Keratinocyte (primary cell): Measurements from ENCODE around the gene HIF1A. TPM values are rescaled to one million over a fixed set of nuclear protein-coding genes. Genes with fewer than 3 reads are reported as not detected.
A peak's percentile ranks its signal among the peaks of the same experiment; 100 is the strongest.

Experiments used
- DNase-seq: peaks from one replicate; pipeline ENCODE4 v3.0.0-alpha.2; 2011; ENCODE audit warnings: low read depth, missing footprints, low spot score
- FAIRE-seq: peaks from 2 replicates; lab custom pipeline; 2011; peaks lifted over from hg19 to GRCh38; lab: Jason Lieb, UNC
- H2AFZ ChIP-seq: 2 replicates; pipeline ENCODE4 v1.6.0; 2012; ENCODE audit warnings: low read length, control low read depth, inconsistent platforms; ENCODE audit not compliant: control insufficient read depth
- H3K27ac ChIP-seq: 2 replicates; pipeline ENCODE4 v1.5.1; 2011; ENCODE audit warnings: low read length; ENCODE audit not compliant: control insufficient read depth, insufficient read depth
- H3K27me3 ChIP-seq: 3 replicates; pipeline ENCODE4 v1.6.0; 2011; ENCODE audit warnings: low read length; ENCODE audit not compliant: control insufficient read depth, insufficient read depth; ENCODE audit errors: extremely low read depth
- H3K36me3 ChIP-seq, 2 experiments: 2 replicates in 1 of 2; 3 replicates in 1 of 2; pipeline ENCODE4 v1.5.1; 2011; ENCODE audit warnings: low read length in 2 of 2, mild to moderate bottlenecking in 1 of 2; ENCODE audit not compliant: control insufficient read depth in 2 of 2, insufficient read depth in 2 of 2; ENCODE audit errors: extremely low read depth in 1 of 2
- H3K4me1 ChIP-seq: 3 replicates; pipeline ENCODE4 v1.5.1; 2011; ENCODE audit warnings: low read length; ENCODE audit not compliant: control insufficient read depth, insufficient read depth; ENCODE audit errors: extremely low read depth
- H3K4me2 ChIP-seq: 3 replicates; pipeline ENCODE4 v1.6.0; 2011; ENCODE audit warnings: low read depth, low read length; ENCODE audit not compliant: control insufficient read depth, insufficient read depth; ENCODE audit errors: extremely low read depth
- H3K4me3 ChIP-seq, 3 experiments: fragments of 200-600 bp in 1 of 3; sonication (generic) in 1 of 3; 2 replicates in 2 of 3; 3 replicates in 1 of 3; pipeline ENCODE4 v1.5.1; 2011 to 2016; ENCODE audit warnings: low read length in 3 of 3, mild to moderate bottlenecking in 3 of 3, control low read depth in 2 of 3, inconsistent platforms in 1 of 3, low read depth in 1 of 3, mixed read lengths in 1 of 3, mixed run types in 1 of 3, moderate library complexity in 1 of 3; ENCODE audit not compliant: control insufficient read depth in 2 of 3, insufficient read depth in 2 of 3; ENCODE audit errors: extremely low read depth in 1 of 3
- H3K79me2 ChIP-seq: 2 replicates; pipeline ENCODE4 v1.6.0; 2012; ENCODE audit warnings: low read length; ENCODE audit not compliant: control insufficient read depth, insufficient read depth
- H3K9ac ChIP-seq: 3 replicates; pipeline ENCODE4 v1.6.0; 2011; ENCODE audit warnings: low read length; ENCODE audit not compliant: control insufficient read depth, insufficient read depth; ENCODE audit errors: extremely low read depth
- H3K9me1 ChIP-seq: 3 replicates; pipeline ENCODE4 v1.6.0; 2011; ENCODE audit warnings: low read length; ENCODE audit not compliant: control insufficient read depth, insufficient read depth; ENCODE audit errors: extremely low read depth
- H3K9me3 ChIP-seq: 2 replicates; pipeline ENCODE4 v1.5.1; 2012; ENCODE audit warnings: low read depth, low read length; ENCODE audit not compliant: control insufficient read depth
- H4K20me1 ChIP-seq: 3 replicates; pipeline ENCODE4 v1.6.0; 2011; ENCODE audit warnings: low read length; ENCODE audit not compliant: control insufficient read depth, insufficient read depth; ENCODE audit errors: extremely low read depth
- CTCF ChIP-seq, 3 experiments: IDR thresholded peaks in 1 of 3; conservative IDR thresholded peaks in 1 of 3; optimal IDR thresholded peaks in 1 of 3; 2 replicates in 2 of 3; 3 replicates in 1 of 3; pipeline versions ENCODE3 to v1.5.1; 2011; ENCODE audit warnings: low read length in 3 of 3, mild to moderate bottlenecking in 3 of 3, moderate library complexity in 2 of 3, control low read depth in 1 of 3, inconsistent platforms in 1 of 3; ENCODE audit not compliant: insufficient read depth in 2 of 3; ENCODE audit errors: extremely low read depth in 1 of 3
- EZH2 ChIP-seq: IDR thresholded peaks from one replicate; pipeline ENCODE4 v1.6.1; 2012; ENCODE audit warnings: inconsistent platforms, mild to moderate bottlenecking, low read length, moderate library complexity
- dilution Hi-C: fragments of 300-500 bp; cut with MboI; formaldehyde crosslinking; loops from one replicate; pipeline ENCODE4 v1.7.0; 2020; ENCODE audit warnings: low sequenced_read_pairs; ENCODE audit not compliant: extremely low pct_ligation_motif_present
- polyA plus RNA-seq, 5 experiments: library from polyadenylated mRNA; depleted of rRNA in 3 of 5; stranded (reverse) in 3 of 5; stranded (forward) in 1 of 5; unstranded in 1 of 5; fragments of >200 nt; gene quantifications; 1 replicate in 1 of 5; 2 replicates in 3 of 5; 3 replicates in 1 of 5; pipeline versions ENCODE4 v1.2.1 to v1.2.3, GENCODE V29; 2011 to 2012; ENCODE audit warnings: missing spikeins in 2 of 5, low read depth in 1 of 5, low replicate concordance in 1 of 5

Gene HIF1A
- polyA plus RNA-seq, 1 donor (not counting 4 experiments of a cell fraction or from before 2014, with no cell fraction given) = 202 TPM

- no peaks in the 10 kb centered on the region for H4K20me1 ChIP-seq
- H3K27ac ChIP-seq = peak overlapping the region; percentile 66
- H3K9me1 ChIP-seq = no peaks in the 10 kb centered on the region
- H3K79me2 ChIP-seq = peaks cover 47% of the 10 kb centered on the region
- FAIRE-seq (no peak), DNase-seq (no peak)
- peaks cover 0 to 7% of the 10 kb centered on the region in 2 experiments for H3K36me3 ChIP-seq
- no peak for TF ChIP-seq EZH2
- no peak for TF ChIP-seq CTCF (optimal IDR thresholded peaks at IDR 0.05 in 1 of 3, IDR thresholded peaks at IDR 0.05 in 1 of 3, conservative IDR thresholded peaks at IDR 0.05 in 1 of 3; ENCODE audit: extremely low read depth in 1 of 3, insufficient read depth in 2 of 3, low read length in 3 of 3)
- no peaks in the 10 kb centered on the region for H3K27me3 ChIP-seq
- peak overlapping the region; percentile 72 to 96 (median 87) for H3K4me3 ChIP-seq
- H3K4me1 ChIP-seq = peaks cover 18% of the 10 kb centered on the region
- dilution Hi-C loops = no loop called here
- H2AFZ ChIP-seq = no peak overlapping the region
- H3K4me2 ChIP-seq = peak overlapping the region; percentile 95
- H3K9ac ChIP-seq = peak overlapping the region; percentile 43
- no peaks in the 10 kb centered on the region for H3K9me3 ChIP-seq
Measured at GRCh38 chr14:61764342-61765122, 69.2 kb downstream of the HIF1A start.

GRCh38 chr14:61765225-61765943 is 70.1 kb downstream of the HIF1A start:
- DNase-seq = no peak
- Histone ChIP-seq H3K27me3 (no peaks in the 10 kb centered on the region), H3K4me3 (peak overlapping the region; percentile 21 to 96 (median 87)), H2AFZ (peak overlapping the region; percentile 14), H3K36me3 (peaks cover 0 to 9% of the 10 kb centered on the region in 2 experiments), H3K9me3 (no peaks in the 10 kb centered on the region), H3K9ac (peak overlapping the region; percentile 43), H3K79me2 (peaks cover 49% of the 10 kb centered on the region), H3K4me2 (peak overlapping the region; percentile 95), H3K27ac (peak overlapping the region; percentile 66), H3K9me1 (no peaks in the 10 kb centered on the region), H3K4me1 (peaks cover 18% of the 10 kb centered on the region), H4K20me1 (no peaks in the 10 kb centered on the region)
- FAIRE-seq = peak; percentile 81
- dilution Hi-C loops = no loop called here
- no peak for TF ChIP-seq EZH2
- no peak for TF ChIP-seq CTCF (optimal IDR thresholded peaks at IDR 0.05 in 1 of 3, IDR thresholded peaks at IDR 0.05 in 1 of 3, conservative IDR thresholded peaks at IDR 0.05 in 1 of 3; ENCODE audit: extremely low read depth in 1 of 3, insufficient read depth in 2 of 3, low read length in 3 of 3)
